Stimulated activated CD4-positive, alpha-beta T cell treated with anti-CD3 and anti-CD28 coated beads, Interleukin-1b, Interleukin-23, amount 100 ng/mL, for 1 hour (primary cell): ENCODE results near the gene NRIP1.

Experiments used
- DNase-seq, 2 donors: peaks; one replicate each; pipeline ENCODE4 v3.0.0-alpha.2; 2020; ENCODE audit warnings: low read depth in 2 of 2

Gene NRIP1, protein sequence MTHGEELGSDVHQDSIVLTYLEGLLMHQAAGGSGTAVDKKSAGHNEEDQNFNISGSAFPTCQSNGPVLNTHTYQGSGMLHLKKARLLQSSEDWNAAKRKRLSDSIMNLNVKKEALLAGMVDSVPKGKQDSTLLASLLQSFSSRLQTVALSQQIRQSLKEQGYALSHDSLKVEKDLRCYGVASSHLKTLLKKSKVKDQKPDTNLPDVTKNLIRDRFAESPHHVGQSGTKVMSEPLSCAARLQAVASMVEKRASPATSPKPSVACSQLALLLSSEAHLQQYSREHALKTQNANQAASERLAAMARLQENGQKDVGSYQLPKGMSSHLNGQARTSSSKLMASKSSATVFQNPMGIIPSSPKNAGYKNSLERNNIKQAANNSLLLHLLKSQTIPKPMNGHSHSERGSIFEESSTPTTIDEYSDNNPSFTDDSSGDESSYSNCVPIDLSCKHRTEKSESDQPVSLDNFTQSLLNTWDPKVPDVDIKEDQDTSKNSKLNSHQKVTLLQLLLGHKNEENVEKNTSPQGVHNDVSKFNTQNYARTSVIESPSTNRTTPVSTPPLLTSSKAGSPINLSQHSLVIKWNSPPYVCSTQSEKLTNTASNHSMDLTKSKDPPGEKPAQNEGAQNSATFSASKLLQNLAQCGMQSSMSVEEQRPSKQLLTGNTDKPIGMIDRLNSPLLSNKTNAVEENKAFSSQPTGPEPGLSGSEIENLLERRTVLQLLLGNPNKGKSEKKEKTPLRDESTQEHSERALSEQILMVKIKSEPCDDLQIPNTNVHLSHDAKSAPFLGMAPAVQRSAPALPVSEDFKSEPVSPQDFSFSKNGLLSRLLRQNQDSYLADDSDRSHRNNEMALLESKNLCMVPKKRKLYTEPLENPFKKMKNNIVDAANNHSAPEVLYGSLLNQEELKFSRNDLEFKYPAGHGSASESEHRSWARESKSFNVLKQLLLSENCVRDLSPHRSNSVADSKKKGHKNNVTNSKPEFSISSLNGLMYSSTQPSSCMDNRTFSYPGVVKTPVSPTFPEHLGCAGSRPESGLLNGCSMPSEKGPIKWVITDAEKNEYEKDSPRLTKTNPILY (N-terminal part only)

GRCh38 chr21:15064576-15065391 lies at the start of gene NRIP1:
NRIP1 (minus strand) TSS chr21:15065000; CDS start chr21:14968192, 96,808 bp downstream.
- peak; percentile 32 to 56 for DNase-seq

DNA sequence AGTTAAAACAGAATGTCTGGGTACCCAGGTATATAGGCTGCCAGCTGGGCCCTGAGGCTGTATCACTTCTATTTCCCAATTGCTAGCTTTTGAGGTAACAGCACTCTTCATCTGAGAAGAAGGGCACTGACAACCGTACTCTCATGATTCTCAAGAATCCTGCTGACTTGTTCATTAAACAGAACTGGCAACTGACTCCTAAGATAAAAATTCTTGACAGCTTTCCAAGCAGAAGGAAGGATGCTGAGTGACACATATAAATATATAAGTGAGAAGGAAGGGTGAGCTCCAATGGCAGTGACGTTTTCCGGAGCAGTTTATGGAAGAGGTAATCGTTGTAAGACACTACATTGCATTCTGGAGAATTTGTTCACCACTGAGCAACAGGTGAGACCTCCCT lies 48.1 kb upstream of the NRIP1 start:
- no peak for DNase-seq

DNA sequence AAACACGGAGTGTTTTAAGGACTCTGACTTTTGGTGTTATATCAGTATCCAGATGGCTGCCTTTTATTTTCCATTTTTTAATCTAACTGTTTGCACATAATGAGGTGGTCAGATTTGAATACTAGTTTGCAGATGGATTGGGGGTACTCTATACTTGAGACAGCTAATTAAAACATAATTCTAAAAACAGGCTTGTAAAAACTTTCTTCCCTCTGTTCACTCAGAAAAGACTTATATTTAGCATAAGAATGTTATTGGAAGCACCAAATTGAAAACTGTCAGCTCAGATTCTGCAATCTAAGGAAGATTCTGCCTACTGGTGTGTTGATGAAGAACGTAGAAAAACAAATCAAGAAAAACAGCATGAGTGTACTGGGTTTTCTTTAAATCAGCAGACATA lies 44.0 kb upstream of the NRIP1 start:
- no peak for DNase-seq

GRCh38 chr21:15104470-15104869 lies 39.7 kb upstream of the NRIP1 start:
- no peak for DNase-seq

- no peak for DNase-seq
These were observed 34.1 kb upstream of the NRIP1 start for GRCh38 chr21:15098908-15099307.

GRCh38 chr21:15098181-15098580 lies 33.4 kb upstream of the NRIP1 start:
- DNase-seq, result no peak

GRCh38 chr21:15097580-15097979 lies 32.8 kb upstream of the NRIP1 start:
- DNase-seq, result no peak

- DNase-seq, result no peak
These were observed 31.3 kb upstream of the NRIP1 start for GRCh38 chr21:15096146-15096545.

DNA sequence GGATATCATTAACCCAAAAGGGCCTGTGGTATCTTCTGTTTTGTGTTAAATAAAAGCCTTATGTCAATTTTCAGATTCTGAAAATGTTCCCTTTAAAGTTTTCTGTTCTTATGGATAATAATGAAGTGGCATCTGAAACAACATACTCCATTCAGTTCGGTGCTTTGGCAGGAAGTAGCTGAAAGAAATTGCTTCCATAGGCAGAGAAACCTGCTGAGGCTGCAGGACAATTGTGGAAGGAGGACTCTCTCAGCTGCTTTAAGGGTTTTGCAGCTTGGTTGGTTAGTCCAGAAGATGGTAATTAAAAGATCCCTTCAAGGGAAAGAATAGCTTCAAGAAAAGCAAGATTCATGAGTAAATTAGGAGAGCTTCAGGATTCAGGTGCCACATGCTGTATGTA lies 30.5 kb upstream of the NRIP1 start:
- DNase-seq, result no peak

- DNase-seq, result no peak
These were observed 29.9 kb upstream of the NRIP1 start for GRCh38 chr21:15094706-15095105.

GRCh38 chr21:15093216-15093615 lies 28.4 kb upstream of the NRIP1 start:
- DNase-seq, result no peak

GRCh38 chr21:15092745-15093144 lies 27.9 kb upstream of the NRIP1 start:
- DNase-seq, result no peak

DNA sequence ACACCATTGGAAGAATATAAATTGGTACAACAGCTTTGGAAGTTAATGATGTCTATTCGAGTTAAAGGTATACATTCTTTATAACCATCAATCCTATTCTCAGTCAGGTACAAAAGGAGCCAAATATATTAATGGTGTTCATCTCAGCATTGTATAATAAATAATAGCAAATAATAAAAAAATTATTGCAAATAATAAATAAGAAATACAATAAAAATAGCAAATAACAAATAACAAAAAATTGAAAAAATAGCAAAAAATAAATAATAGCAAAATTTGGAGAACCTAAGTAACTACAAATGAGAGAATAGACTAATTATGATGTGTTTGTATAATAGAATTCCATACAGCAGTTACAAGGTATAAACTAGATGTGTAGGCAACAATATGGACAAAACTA lies 25.6 kb upstream of the NRIP1 start:
- DNase-seq, result no peak

DNA sequence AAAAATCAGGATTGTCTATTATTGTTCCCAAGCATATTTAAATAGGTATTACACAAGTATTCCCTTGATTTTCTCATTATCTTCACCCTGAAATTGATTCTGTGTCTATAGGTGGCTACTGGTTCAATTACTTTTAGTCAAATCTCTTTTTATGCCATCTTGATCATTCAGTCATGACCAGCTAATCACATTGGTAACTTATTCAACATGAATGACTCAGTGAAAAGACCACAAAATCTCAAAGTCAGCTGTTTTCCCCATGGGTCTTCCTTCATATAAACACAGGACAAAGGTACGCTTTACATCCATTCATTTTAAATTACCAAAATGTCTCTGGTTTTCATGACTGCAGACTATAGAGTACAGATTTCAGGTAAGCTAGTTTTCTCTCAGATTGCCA lies 23.7 kb upstream of the NRIP1 start:
- no peak for DNase-seq

DNA sequence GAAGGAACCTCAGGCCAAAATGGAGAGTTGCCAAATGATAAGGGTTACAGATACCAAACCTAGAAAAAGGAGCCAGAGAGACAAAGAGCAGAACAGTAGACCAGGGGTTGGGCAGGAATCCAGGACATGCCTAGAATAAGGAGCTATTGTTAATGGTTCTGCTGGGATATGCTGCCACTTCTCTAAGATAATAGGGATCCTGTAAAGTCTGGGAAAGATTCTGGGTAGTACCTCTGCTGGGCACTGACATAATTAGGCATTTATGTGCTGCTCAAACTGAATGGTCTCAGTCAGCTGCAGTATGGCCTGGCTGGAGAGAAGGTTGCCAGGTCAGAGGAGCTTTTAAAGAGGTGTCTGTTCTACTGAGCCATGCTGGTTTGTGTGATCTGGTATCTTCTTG lies 19.9 kb upstream of the NRIP1 start:
- no peak for DNase-seq

- DNase-seq, result no peak
These were observed 15.7 kb upstream of the NRIP1 start for GRCh38 chr21:15080526-15080925.

GRCh38 chr21:15079269-15079668 lies 14.5 kb upstream of the NRIP1 start:
- DNase-seq, result no peak

DNA sequence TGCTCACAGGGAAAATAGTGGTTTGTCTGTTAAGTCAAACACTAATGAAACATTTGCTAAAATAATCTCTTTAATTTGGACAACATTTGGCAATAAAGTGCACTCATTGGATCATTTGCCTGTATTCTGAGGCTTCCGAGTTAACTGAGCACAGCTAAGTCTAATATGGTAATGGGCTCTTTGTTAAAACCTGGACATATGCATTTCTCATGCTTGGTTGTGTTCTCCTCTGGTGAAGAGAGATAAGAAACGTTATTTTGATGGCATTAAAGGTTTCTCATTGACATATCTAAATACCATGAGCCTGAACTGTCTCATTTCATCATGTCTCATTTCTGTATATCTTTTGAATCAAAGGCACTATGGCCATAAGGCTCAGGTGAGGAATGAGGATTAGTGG lies 13.4 kb upstream of the NRIP1 start:
- DNase-seq, result no peak

DNA sequence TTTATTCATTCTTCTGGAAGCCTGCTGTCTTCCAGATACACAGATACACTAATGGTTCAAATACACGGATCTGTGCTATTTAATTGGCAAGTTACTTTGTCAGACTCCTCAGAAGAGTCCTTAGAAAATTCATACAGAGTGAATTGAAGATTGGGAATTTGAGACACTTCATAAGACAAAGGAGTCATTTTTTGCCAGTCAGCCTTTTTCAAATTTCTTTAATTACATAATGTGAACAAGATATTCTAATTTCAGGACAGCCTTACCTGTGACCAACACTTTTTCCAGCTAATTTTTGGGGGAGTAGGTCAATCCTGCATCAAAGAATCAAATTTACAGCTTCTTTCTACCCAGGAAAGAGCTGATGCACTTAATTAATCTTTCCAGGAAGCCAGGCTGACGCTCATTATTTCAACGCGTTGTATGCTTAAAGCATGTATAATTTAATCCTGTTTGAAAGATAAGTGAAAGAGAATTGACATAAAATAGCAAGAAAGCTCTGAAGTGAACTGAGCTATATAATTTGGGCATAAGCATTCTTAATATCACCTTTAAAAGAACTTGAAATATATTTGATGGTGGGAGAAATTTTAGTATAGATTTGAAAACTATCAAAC lies 12.8 kb upstream of the NRIP1 start:
- no peak for DNase-seq

- DNase-seq, result no peak
These were observed 11.9 kb upstream of the NRIP1 start for GRCh38 chr21:15076730-15077129.

DNA sequence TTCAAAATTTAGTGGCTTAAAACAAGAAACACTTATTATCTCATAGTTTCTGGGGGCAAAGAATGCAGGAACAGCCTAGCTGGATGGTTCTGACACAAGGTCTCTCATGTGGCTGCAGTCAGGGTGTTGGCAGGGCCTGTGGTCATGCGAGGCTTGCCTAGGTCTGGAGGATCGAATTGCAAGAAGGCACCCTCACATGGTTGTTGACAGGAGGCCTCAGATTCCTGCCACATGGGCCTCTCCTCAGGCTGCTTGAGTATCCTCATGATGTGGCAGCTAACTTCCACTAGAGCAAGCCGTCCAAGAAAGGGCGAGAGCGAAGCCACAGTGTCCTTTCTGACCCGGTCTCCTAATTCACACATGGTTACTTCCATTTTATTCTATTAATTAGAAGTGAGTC lies 6.2 kb upstream of the NRIP1 start:
- no peak for DNase-seq
